ENCODE data around the gene LPP. TPM values are rescaled to one million over a fixed set of nuclear protein-coding genes. Genes with fewer than 3 reads are reported as not detected.
A peak's percentile ranks its signal among the peaks of the same experiment; 100 is the strongest.

Gene LPP
- total and polyA plus RNA-seq, 9 donors, result 15.9 to 280 (median 134) TPM

DNA sequence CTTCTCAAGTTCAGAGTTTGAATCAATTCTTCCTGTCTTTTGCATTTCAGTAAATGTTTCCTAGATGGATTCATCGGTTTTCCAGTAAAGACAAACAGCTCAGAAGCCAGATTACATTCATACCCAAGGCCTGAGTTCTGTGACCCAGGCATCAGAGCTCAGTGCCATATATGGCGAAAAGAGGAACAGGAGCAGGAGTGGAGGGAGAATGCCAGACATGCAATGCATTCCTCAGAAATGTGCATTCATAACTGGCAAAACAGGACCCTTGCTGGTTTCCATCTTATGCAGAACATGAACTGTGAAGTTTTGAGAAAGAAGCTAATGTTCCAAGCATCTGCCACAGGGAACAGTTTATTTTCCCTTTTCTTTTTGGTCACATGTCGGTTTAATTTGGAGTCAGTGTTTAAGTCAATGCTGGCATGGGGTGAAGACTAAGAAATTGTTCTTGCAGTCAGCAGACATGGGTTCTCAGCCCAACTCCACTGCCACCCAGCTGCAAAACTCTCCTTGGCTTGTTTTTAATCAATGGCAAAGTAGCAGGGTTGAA lies 116.5 kb downstream of the LPP start:
- WGBS, 3 donors, result 13 to 15% (median 14%) methylated on average over 3 of the region's 3 CpGs
- Histone ChIP-seq H3K9me3 (no peaks in the 10 kb centered on the region), H3K27ac (peak overlapping the region; percentile 0 to 4), H3K4me3 (no peak overlapping the region), H3K36me3 (no peaks in the 10 kb centered on the region), H3K27me3 (no peaks in the 10 kb centered on the region), H3K4me1 (ENCODE audit: insufficient read depth) (peaks cover 17% of the 10 kb centered on the region)
- DNase-seq, result no peak
- TF ChIP-seq, protein P1, sequence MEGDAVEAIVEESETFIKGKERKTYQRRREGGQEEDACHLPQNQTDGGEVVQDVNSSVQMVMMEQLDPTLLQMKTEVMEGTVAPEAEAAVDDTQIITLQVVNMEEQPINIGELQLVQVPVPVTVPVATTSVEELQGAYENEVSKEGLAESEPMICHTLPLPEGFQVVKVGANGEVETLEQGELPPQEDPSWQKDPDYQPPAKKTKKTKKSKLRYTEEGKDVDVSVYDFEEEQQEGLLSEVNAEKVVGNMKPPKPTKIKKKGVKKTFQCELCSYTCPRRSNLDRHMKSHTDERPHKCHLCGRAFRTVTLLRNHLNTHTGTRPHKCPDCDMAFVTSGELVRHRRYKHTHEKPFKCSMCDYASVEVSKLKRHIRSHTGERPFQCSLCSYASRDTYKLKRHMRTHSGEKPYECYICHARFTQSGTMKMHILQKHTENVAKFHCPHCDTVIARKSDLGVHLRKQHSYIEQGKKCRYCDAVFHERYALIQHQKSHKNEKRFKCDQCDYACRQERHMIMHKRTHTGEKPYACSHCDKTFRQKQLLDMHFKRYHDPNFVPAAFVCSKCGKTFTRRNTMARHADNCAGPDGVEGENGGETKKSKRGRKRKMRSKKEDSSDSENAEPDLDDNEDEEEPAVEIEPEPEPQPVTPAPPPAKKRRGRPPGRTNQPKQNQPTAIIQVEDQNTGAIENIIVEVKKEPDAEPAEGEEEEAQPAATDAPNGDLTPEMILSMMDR (IDR thresholded peaks at IDR 0.05), result no peak
- TF ChIP-seq EP300 (IDR thresholded peaks at IDR 0.05) (peak; percentile 81), POLR2A (IDR thresholded peaks at IDR 0.05) (no peak)
- intact Hi-C loops (cut with DNase I), result loop anchor here in 1 of 4 donors (10.0 kb wide), 1 partner anchor 216 kb away; no protein-coding TSS in a partner anchor

GRCh38 chr3:188271226-188271914 lies 117.4 kb downstream of the LPP start:
- intact Hi-C loops (cut with DNase I), result loop anchor here in 1 of 4 donors (10.0 kb wide), 1 partner anchor 217 kb away; no protein-coding TSS in a partner anchor

GRCh38 chr3:188272481-188273372 lies 118.8 kb downstream of the LPP start:
- no peak for DNase-seq
- TF ChIP-seq POLR2A (IDR thresholded peaks at IDR 0.05) (no peak), EP300 (IDR thresholded peaks at IDR 0.05) (no peak)
- TF ChIP-seq, protein P1 (IDR thresholded peaks at IDR 0.05), result no peak
- Histone ChIP-seq H3K4me1 (ENCODE audit: insufficient read depth) (peaks cover 8% of the 10 kb centered on the region), H3K27ac (no peak overlapping the region), H3K9me3 (no peaks in the 10 kb centered on the region), H3K27me3 (no peaks in the 10 kb centered on the region), H3K36me3 (no peaks in the 10 kb centered on the region), H3K4me3 (no peak overlapping the region)
- WGBS, 3 donors, result 85 to 90% (median 87%) methylated on average over 12 of the region's 12 CpGs
- intact Hi-C loops (cut with DNase I), result loop anchor here in 1 of 4 donors (10.0 kb wide), 1 partner anchor 218 kb away; no protein-coding TSS in a partner anchor

More at GRCh38 chr3:188271226-188271914, 117.4 kb downstream of the LPP start:
- Histone ChIP-seq H3K9me3 (no peaks in the 10 kb centered on the region), H3K36me3 (no peaks in the 10 kb centered on the region), H3K4me1 (ENCODE audit: insufficient read depth) (peaks cover 12% of the 10 kb centered on the region), H3K27ac (peak overlapping the region in 1 of 2 donors; percentile 0), H3K4me3 (no peak overlapping the region), H3K27me3 (no peaks in the 10 kb centered on the region)
- 65 to 84% (median 82%) methylated on average over 5 of the region's 5 CpGs for WGBS, 3 donors
- TF ChIP-seq POLR2A (IDR thresholded peaks at IDR 0.05), result no peak
- TF ChIP-seq EP300 (IDR thresholded peaks at IDR 0.05), result no peak
- TF ChIP-seq, protein P1 (IDR thresholded peaks at IDR 0.05), result no peak
- no peak for DNase-seq

- Histone ChIP-seq H3K4me3 (no peak overlapping the region), H3K27me3 (no peaks in the 10 kb centered on the region), H3K9me3 (no peaks in the 10 kb centered on the region), H3K36me3 (no peaks in the 10 kb centered on the region), H3K27ac (no peak overlapping the region), H3K4me1 (ENCODE audit: insufficient read depth) (peaks cover 8% of the 10 kb centered on the region)
- no peak for TF ChIP-seq EP300 (IDR thresholded peaks at IDR 0.05)
- TF ChIP-seq POLR2A (IDR thresholded peaks at IDR 0.05), result no peak
- TF ChIP-seq, protein P1 (IDR thresholded peaks at IDR 0.05), result no peak
- intact Hi-C loops (cut with DNase I), result loop anchor here in 1 of 4 donors (10.0 kb wide), 1 partner anchor 220 kb away; no protein-coding TSS in a partner anchor
- WGBS, 3 donors, result 48 to 67% (median 64%) methylated on average over 4 of the region's 4 CpGs
- no peak for DNase-seq
Measured at GRCh38 chr3:188274249-188274915, 120.4 kb downstream of the LPP start.

Data from ovary (tissue), 9 donors.